Astrocyte of the cerebellum (primary cell): ENCODE results near the gene HAUS7.
"Not testable (repeated sequence)": the region's sequence is repeated elsewhere in the genome, so short reads cannot be mapped to it uniquely, and the experiment has no call there.

Experiments
- DNase-seq: peaks from one replicate; pipeline ENCODE4 v3.0.0-alpha.2; 2011; ENCODE audit warnings: low read depth
- H3K4me3 ChIP-seq: 2 replicates; pipeline ENCODE4 v1.5.1; 2011; ENCODE audit warnings: mild to moderate bottlenecking, low read depth, low read length, moderate library complexity
- in situ Hi-C: cut with HindIII; loops from 2 replicates; pipeline ENCODE4 v1.10.0; 2017; ENCODE audit warnings: low sequenced_read_pairs
- TF ChIP-seq, protein P1 (sequence below): IDR thresholded peaks from 2 replicates; pipeline ENCODE4 v1.5.1; 2012; ENCODE audit warnings: low read length, low read depth, moderate library complexity, mild to moderate bottlenecking; ENCODE audit errors: missing control alignments

Gene HAUS7

GRCh38 chrX:153406011-153406410 is 64.4 kb downstream of the HAUS7 start:
- in situ Hi-C loops: no loop called here
- TF ChIP-seq, protein P1, sequence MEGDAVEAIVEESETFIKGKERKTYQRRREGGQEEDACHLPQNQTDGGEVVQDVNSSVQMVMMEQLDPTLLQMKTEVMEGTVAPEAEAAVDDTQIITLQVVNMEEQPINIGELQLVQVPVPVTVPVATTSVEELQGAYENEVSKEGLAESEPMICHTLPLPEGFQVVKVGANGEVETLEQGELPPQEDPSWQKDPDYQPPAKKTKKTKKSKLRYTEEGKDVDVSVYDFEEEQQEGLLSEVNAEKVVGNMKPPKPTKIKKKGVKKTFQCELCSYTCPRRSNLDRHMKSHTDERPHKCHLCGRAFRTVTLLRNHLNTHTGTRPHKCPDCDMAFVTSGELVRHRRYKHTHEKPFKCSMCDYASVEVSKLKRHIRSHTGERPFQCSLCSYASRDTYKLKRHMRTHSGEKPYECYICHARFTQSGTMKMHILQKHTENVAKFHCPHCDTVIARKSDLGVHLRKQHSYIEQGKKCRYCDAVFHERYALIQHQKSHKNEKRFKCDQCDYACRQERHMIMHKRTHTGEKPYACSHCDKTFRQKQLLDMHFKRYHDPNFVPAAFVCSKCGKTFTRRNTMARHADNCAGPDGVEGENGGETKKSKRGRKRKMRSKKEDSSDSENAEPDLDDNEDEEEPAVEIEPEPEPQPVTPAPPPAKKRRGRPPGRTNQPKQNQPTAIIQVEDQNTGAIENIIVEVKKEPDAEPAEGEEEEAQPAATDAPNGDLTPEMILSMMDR: no peak
- H3K4me3 ChIP-seq: no peak overlapping the region
- no peak for DNase-seq

GRCh38 chrX:153405426-153405825 is 65.0 kb downstream of the HAUS7 start:
- H3K4me3 ChIP-seq: no peak overlapping the region
- no peak for DNase-seq
- in situ Hi-C loops: no loop called here
- TF ChIP-seq, protein P1: no peak

- in situ Hi-C loops: not testable (repeated sequence)
Measured at GRCh38 chrX:153404333-153404732, 66.0 kb downstream of the HAUS7 start.

DNA sequence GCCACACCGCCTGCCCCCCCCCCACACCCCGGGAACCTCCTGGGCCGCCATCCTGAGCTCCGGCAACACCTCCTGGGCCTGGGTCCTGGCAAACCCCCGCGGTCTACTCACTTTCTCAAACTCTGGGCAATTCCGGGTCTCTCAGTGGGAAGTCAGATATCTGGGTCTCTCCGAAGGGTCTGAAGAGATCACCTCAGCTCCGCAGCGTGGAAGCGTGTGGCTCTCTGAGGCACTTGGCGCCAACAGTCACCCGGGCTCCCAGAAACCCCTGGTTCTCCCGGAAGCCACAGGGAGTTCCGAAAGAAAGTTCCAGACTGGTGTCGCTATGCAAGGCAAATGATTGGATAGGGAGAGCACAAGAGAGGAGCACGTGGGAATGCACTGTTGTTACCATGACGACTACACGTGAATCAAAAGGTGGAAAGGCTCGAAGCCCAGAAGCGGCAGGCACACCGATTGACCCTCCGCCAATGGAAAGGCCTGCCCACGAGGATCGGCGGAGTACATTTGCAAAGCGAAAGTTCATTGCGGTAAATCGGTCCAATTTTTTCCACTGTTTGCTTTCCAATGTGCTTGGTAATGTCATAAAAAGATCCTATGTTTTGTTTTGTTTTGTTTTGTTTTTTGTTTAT is 69.1 kb downstream of the HAUS7 start, which contains the start of gene PNMA6E:
Gene PNMA6E (minus strand): TSS at position 218 of the 632 bp plus-strand sequence. CDS start 2,501 bp downstream, outside the sequence.
- DNase-seq: no peak
- in situ Hi-C loops: no loop called here
- H3K4me3 ChIP-seq: no peak within 1 kb of the TSS
- TF ChIP-seq, protein P1: no peak

More at GRCh38 chrX:153404333-153404732, 66.0 kb downstream of the HAUS7 start:
- H3K4me3 ChIP-seq, DNase-seq: not testable (repeated sequence)

DNA sequence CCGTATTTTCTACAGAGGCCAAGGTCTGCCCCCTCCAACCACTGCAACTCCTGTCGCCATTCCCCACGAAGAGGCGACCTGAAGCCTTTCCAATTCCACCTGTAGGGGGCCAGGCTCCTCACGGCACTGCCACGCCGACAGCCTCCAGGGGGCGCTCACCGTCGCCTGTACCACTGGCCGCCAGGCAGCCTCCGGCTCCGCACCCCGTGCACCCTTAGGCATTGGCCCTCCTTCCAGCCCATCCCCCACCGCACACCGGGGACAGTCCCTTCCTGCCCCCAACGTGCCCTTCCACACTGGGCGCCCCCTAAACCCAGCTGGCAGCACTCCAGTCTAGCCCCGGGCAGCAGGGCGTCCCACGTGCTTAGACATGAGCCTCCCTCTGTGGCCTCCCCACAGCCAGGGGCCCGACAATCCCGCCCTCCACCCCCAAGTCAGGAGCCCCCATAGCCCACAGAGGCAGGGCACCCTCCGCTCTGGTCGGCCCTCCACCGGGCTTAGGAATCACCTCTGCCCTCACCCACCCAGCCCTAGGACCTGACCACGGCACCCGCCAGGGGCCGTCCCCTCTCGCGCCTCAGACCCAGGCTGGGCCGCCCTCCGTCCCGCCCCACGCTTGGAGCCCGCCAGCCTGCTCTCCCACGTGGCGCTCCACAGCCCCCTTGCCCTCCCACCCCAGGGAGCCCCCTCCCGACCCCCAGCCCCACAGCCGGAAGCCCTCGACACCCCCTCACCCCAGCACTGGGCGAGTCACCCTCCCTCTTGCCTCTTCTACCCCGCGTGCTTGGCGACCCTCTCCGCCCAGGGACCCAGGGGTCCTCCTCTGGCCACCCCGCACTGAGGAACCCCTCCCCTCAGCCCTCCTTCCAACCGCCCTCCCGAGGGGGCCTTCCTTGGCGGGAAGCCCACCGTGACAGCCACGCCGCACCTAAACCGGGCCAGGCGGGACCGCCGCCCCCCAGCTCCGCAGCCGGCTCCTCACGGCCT is 69.9 kb downstream of the HAUS7 start:
- in situ Hi-C loops: no loop called here
- no peak overlapping the region for H3K4me3 ChIP-seq
- TF ChIP-seq, protein P1: peak; percentile 44
- no peak for DNase-seq

GRCh38 chrX:153398275-153398960 is 72.0 kb downstream of the HAUS7 start:
- TF ChIP-seq, protein P1: no peak
- no peak overlapping the region for H3K4me3 ChIP-seq
- DNase-seq: no peak
- in situ Hi-C loops: no loop called here
